A549 (cell line): ENCODE results near the gene HACL1.

ENCODE experiments used
- CHD2 ChIP-seq: fragments of 150-350 bp; IDR thresholded peaks from 2 replicates; pipeline ENCODE4 v1.6.1; 2014; ENCODE audit warnings: low read length; ENCODE audit not compliant: partially characterized antibody
- CTCF ChIP-seq: fragments of >200 bp; sonication (Bioruptor Twin); formaldehyde crosslinking; IDR thresholded peaks from 3 replicates; pipeline ENCODE4 v1.5.1; 2016
- NFE2L2 ChIP-seq: fragments of 150-350 bp; conservative IDR thresholded peaks from 2 replicates; pipeline ENCODE4 v1.6.1; 2014; ENCODE audit warnings: low read length
- POLR2A ChIP-seq: IDR thresholded peaks from 2 replicates; pipeline ENCODE4 v1.6.1; 2012; ENCODE audit warnings: mild to moderate bottlenecking, low read length
- SMC3 ChIP-seq: fragments of >200 bp; sonication (Bioruptor Twin); formaldehyde crosslinking; IDR thresholded peaks from 3 replicates; pipeline ENCODE4 v1.6.1; 2018; ENCODE audit warnings: inconsistent platforms

- TF ChIP-seq POLR2A (no peak), SMC3 (no peak), NFE2L2 (no peak), CHD2 (no peak), CTCF (no peak)
These were observed 90.2 kb downstream of the HACL1 start for GRCh38 chr3:15511156-15511555.
